HT1080 (cell line): Measurements from ENCODE around the gene KCNK4. TPM values are rescaled to one million over a fixed set of nuclear protein-coding genes. Genes with fewer than 3 reads are reported as not detected.

Source experiments
- DNase-seq: peaks from one replicate; pipeline ENCODE4 v3.0.0-alpha.2; 2015; ENCODE audit warnings: low read depth
- total RNA-seq: library from RNA; depleted of rRNA; stranded (reverse); fragments of >200 nt; shearing (Covaris generic); gene quantifications from 2 replicates; pipeline ENCODE4 v1.2.3, GENCODE V29; 2014

The KCNK4 gene
- total RNA-seq, 1 experiment from 2014 or later, result not detected

- DNase-seq, result no peak
These were observed 38.1 kb upstream of the KCNK4 start for GRCh38 chr11:64253043-64253442.

- no peak for DNase-seq
These were observed 37.6 kb upstream of the KCNK4 start for GRCh38 chr11:64253481-64253880.

- no peak for DNase-seq
These were observed 36.8 kb upstream of the KCNK4 start for GRCh38 chr11:64254326-64254725.

GRCh38 chr11:64255135-64256128 lies 35.7 kb upstream of the KCNK4 start:
- DNase-seq, result no peak

- DNase-seq, result no peak
These were observed 34.8 kb upstream of the KCNK4 start for GRCh38 chr11:64256300-64256699.

- no peak for DNase-seq
These were observed 32.7 kb upstream of the KCNK4 start for GRCh38 chr11:64258356-64258755.

- no peak for DNase-seq
These were observed 32.1 kb upstream of the KCNK4 start for GRCh38 chr11:64258946-64259532.

- no peak for DNase-seq
These were observed 31.5 kb upstream of the KCNK4 start for GRCh38 chr11:64259533-64260067.

GRCh38 chr11:64260147-64260708 lies 30.9 kb upstream of the KCNK4 start:
- no peak for DNase-seq

GRCh38 chr11:64261556-64262080 lies 29.5 kb upstream of the KCNK4 start:
- no peak for DNase-seq

GRCh38 chr11:64262271-64263002 lies 28.7 kb upstream of the KCNK4 start:
- no peak for DNase-seq

GRCh38 chr11:64263021-64263946 lies 27.8 kb upstream of the KCNK4 start:
- peak; percentile 74 for DNase-seq

- DNase-seq, result no peak
These were observed 27.2 kb upstream of the KCNK4 start for GRCh38 chr11:64263947-64264317.

GRCh38 chr11:64264371-64264852 lies 26.7 kb upstream of the KCNK4 start:
- no peak for DNase-seq

GRCh38 chr11:64265176-64266160 lies 25.6 kb upstream of the KCNK4 start:
- no peak for DNase-seq

GRCh38 chr11:64266339-64266738 lies 24.8 kb upstream of the KCNK4 start:
- DNase-seq, result no peak

- DNase-seq, result no peak
These were observed 23.7 kb upstream of the KCNK4 start for GRCh38 chr11:64267207-64267945.
